Activated naive CD4-positive, alpha-beta T cell treated with anti-CD3 and anti-CD28 coated beads, Interleukin-2, amount 50 U/mL, for 72 hours (primary cell): ENCODE results near the gene SPOCK1. TPM values are rescaled to one million over a fixed set of nuclear protein-coding genes. Genes with fewer than 3 reads are reported as not detected.

Experiments
- ATAC-seq, 2 donors: fragments of 150-1000 bp; cut with Tn5 transposase; 2 replicates each; pipeline ENCODE4 v1.10.0; 2021; ENCODE audit warnings: mild to moderate bottlenecking in 2 of 2, moderate library complexity in 2 of 2
- DNase-seq, 2 donors: peaks; one replicate each; pipeline ENCODE4 v3.0.0; 2021 to 2022; ENCODE audit warnings: low spot score in 2 of 2
- H3K27ac Mint-ChIP-seq, 2 donors: one replicate each; pipeline ENCODE4 v1.8.0; 2022; ENCODE audit warnings: mild to moderate bottlenecking in 2 of 2, mixed read lengths in 2 of 2
- H3K36me3 Mint-ChIP-seq, 2 donors: one replicate each; pipeline ENCODE4 v1.8.0; 2022; ENCODE audit warnings: mixed read lengths in 2 of 2
- H3K9me3 Mint-ChIP-seq, 2 donors: one replicate each; pipeline ENCODE4 v1.8.0; 2022; ENCODE audit warnings: mixed read lengths in 2 of 2
- total RNA-seq, 2 donors: library from RNA; stranded (reverse); gene quantifications; one replicate each; pipeline ENCODE4 v1.2.3, GENCODE V29; 2022

The SPOCK1 gene
- total RNA-seq, 2 donors from 2014 or later = not detected

GRCh38 chr5:137341831-137342230 is 157.3 kb downstream of the SPOCK1 start:
- Mint-ChIP-seq H3K27ac (no peak overlapping the region), H3K36me3 (no peaks in the 10 kb centered on the region), H3K9me3 (no peaks in the 10 kb centered on the region)
- ATAC-seq (no peak), DNase-seq (no peak)

GRCh38 chr5:137340881-137341280 is 158.2 kb downstream of the SPOCK1 start:
- Mint-ChIP-seq H3K9me3 (no peaks in the 10 kb centered on the region), H3K36me3 (no peaks in the 10 kb centered on the region), H3K27ac (no peak overlapping the region)
- ATAC-seq (no peak), DNase-seq (no peak)

- H3K9me3 Mint-ChIP-seq = no peaks in the 10 kb centered on the region
- H3K36me3 Mint-ChIP-seq = no peaks in the 10 kb centered on the region
- DNase-seq = no peak
- ATAC-seq = no peak
- no peak overlapping the region for H3K27ac Mint-ChIP-seq
Measured at GRCh38 chr5:137336565-137337120, 162.5 kb downstream of the SPOCK1 start.

GRCh38 chr5:137336161-137336560 is 163.0 kb downstream of the SPOCK1 start:
- H3K27ac Mint-ChIP-seq = no peak overlapping the region
- no peaks in the 10 kb centered on the region for H3K9me3 Mint-ChIP-seq
- no peak for DNase-seq
- ATAC-seq = no peak
- H3K36me3 Mint-ChIP-seq = no peaks in the 10 kb centered on the region

- H3K9me3 Mint-ChIP-seq = no peaks in the 10 kb centered on the region
- no peak overlapping the region for H3K27ac Mint-ChIP-seq
- ATAC-seq = no peak
- no peak for DNase-seq
- no peaks in the 10 kb centered on the region for H3K36me3 Mint-ChIP-seq
Measured at GRCh38 chr5:137335493-137335892, 163.6 kb downstream of the SPOCK1 start.

GRCh38 chr5:137333928-137334327 is 165.2 kb downstream of the SPOCK1 start:
- ATAC-seq (no peak), DNase-seq (no peak)
- no peaks in the 10 kb centered on the region for H3K36me3 Mint-ChIP-seq
- H3K9me3 Mint-ChIP-seq = no peaks in the 10 kb centered on the region
- no peak overlapping the region for H3K27ac Mint-ChIP-seq

GRCh38 chr5:137333475-137333874 is 165.7 kb downstream of the SPOCK1 start:
- Mint-ChIP-seq H3K27ac (no peak overlapping the region), H3K9me3 (no peaks in the 10 kb centered on the region), H3K36me3 (no peaks in the 10 kb centered on the region)
- ATAC-seq = no peak
- no peak for DNase-seq

GRCh38 chr5:137332296-137332695 is 166.8 kb downstream of the SPOCK1 start:
- no peak for DNase-seq
- H3K9me3 Mint-ChIP-seq = no peaks in the 10 kb centered on the region
- no peak overlapping the region for H3K27ac Mint-ChIP-seq
- ATAC-seq = no peak
- H3K36me3 Mint-ChIP-seq = no peaks in the 10 kb centered on the region

GRCh38 chr5:137329586-137330296 is 169.4 kb downstream of the SPOCK1 start:
- H3K9me3 Mint-ChIP-seq = no peaks in the 10 kb centered on the region
- ATAC-seq (no peak), DNase-seq (no peak)
- H3K36me3 Mint-ChIP-seq = no peaks in the 10 kb centered on the region
- H3K27ac Mint-ChIP-seq = no peak overlapping the region

GRCh38 chr5:137328991-137329390 is 170.1 kb downstream of the SPOCK1 start:
- ATAC-seq (no peak), DNase-seq (no peak)
- Mint-ChIP-seq H3K27ac (no peak overlapping the region), H3K36me3 (no peaks in the 10 kb centered on the region), H3K9me3 (no peaks in the 10 kb centered on the region)

GRCh38 chr5:137328463-137328862 is 170.7 kb downstream of the SPOCK1 start:
- no peak for DNase-seq
- ATAC-seq = no peak
- H3K27ac Mint-ChIP-seq = no peak overlapping the region
- H3K9me3 Mint-ChIP-seq = no peaks in the 10 kb centered on the region
- H3K36me3 Mint-ChIP-seq = no peaks in the 10 kb centered on the region

- no peak overlapping the region for H3K27ac Mint-ChIP-seq
- no peak for DNase-seq
- H3K9me3 Mint-ChIP-seq = no peaks in the 10 kb centered on the region
Measured at GRCh38 chr5:137325721-137326120, 173.4 kb downstream of the SPOCK1 start.

GRCh38 chr5:137320056-137321045 is 178.8 kb downstream of the SPOCK1 start:
- no peaks in the 10 kb centered on the region for H3K36me3 Mint-ChIP-seq
- ATAC-seq (no peak), DNase-seq (peak in 1 of 2 donors; percentile 36)
- no peaks in the 10 kb centered on the region for H3K9me3 Mint-ChIP-seq
- H3K27ac Mint-ChIP-seq = no peak overlapping the region

More at GRCh38 chr5:137325721-137326120, 173.4 kb downstream of the SPOCK1 start:
- ATAC-seq = no peak
- H3K36me3 Mint-ChIP-seq = no peaks in the 10 kb centered on the region

GRCh38 chr5:137318027-137318426 is 181.1 kb downstream of the SPOCK1 start:
- Mint-ChIP-seq H3K27ac (no peak overlapping the region), H3K9me3 (no peaks in the 10 kb centered on the region), H3K36me3 (no peaks in the 10 kb centered on the region)
- ATAC-seq = no peak
- no peak for DNase-seq

GRCh38 chr5:137316346-137316736 is 182.8 kb downstream of the SPOCK1 start:
- no peak for DNase-seq
- Mint-ChIP-seq H3K27ac (no peak overlapping the region), H3K9me3 (no peaks in the 10 kb centered on the region), H3K36me3 (no peaks in the 10 kb centered on the region)
- ATAC-seq = no peak

GRCh38 chr5:137315534-137316345 is 183.4 kb downstream of the SPOCK1 start:
- Mint-ChIP-seq H3K27ac (no peak overlapping the region), H3K36me3 (no peaks in the 10 kb centered on the region), H3K9me3 (no peaks in the 10 kb centered on the region)
- ATAC-seq (no peak), DNase-seq (no peak)
